NCI-H1694 (cell line): Measurements from ENCODE around the gene RALGPS1.
A peak's percentile ranks its signal among the peaks of the same experiment; 100 is the strongest.

Source experiments
- DNase-seq: peaks from one replicate; lab custom pipeline; 2025; lab: John Stamatoyannopoulos, UW

RALGPS1 gene

GRCh38 chr9:126956917-126957686 is 42.5 kb downstream of the RALGPS1 start:
- DNase-seq: no peak

GRCh38 chr9:126957687-126958053 is 43.1 kb downstream of the RALGPS1 start:
- no peak for DNase-seq

GRCh38 chr9:126959336-126959735 is 44.8 kb downstream of the RALGPS1 start:
- DNase-seq: no peak

- no peak for DNase-seq
These were observed 45.3 kb downstream of the RALGPS1 start for GRCh38 chr9:126959917-126960316.

- DNase-seq: no peak
These were observed 47.8 kb downstream of the RALGPS1 start for GRCh38 chr9:126962336-126962735.

- no peak for DNase-seq
These were observed 50.5 kb downstream of the RALGPS1 start for GRCh38 chr9:126965077-126965476.

- DNase-seq: peak; percentile 34
These were observed 51.2 kb downstream of the RALGPS1 start for GRCh38 chr9:126965541-126966428.

- no peak for DNase-seq
These were observed 56.7 kb downstream of the RALGPS1 start for GRCh38 chr9:126971261-126971660.

- DNase-seq: no peak
These were observed 59.3 kb downstream of the RALGPS1 start for GRCh38 chr9:126973651-126974529.

- DNase-seq: no peak
These were observed 60.0 kb downstream of the RALGPS1 start for GRCh38 chr9:126974594-126974993.

GRCh38 chr9:126975327-126976220 is 61.0 kb downstream of the RALGPS1 start:
- DNase-seq: no peak

GRCh38 chr9:126979461-126979860 is 64.9 kb downstream of the RALGPS1 start:
- no peak for DNase-seq

GRCh38 chr9:126980231-126980630 is 65.6 kb downstream of the RALGPS1 start:
- no peak for DNase-seq

- DNase-seq: no peak
These were observed 66.6 kb downstream of the RALGPS1 start for GRCh38 chr9:126981218-126981617.

- DNase-seq: no peak
These were observed 67.8 kb downstream of the RALGPS1 start for GRCh38 chr9:126982215-126983002.

- no peak for DNase-seq
These were observed 69.2 kb downstream of the RALGPS1 start for GRCh38 chr9:126983767-126984166.

- DNase-seq: no peak
These were observed 70.4 kb downstream of the RALGPS1 start for GRCh38 chr9:126984969-126985368.

- peak; percentile 0 for DNase-seq
These were observed 71.4 kb downstream of the RALGPS1 start for GRCh38 chr9:126985870-126986498.

GRCh38 chr9:126986506-126986951 is 71.9 kb downstream of the RALGPS1 start:
- DNase-seq: no peak

GRCh38 chr9:126988857-126989256 is 74.3 kb downstream of the RALGPS1 start:
- DNase-seq: no peak
